Transverse colon (tissue), 4 donors: ENCODE data around the gene ERBB3. TPM values are rescaled to one million over a fixed set of nuclear protein-coding genes. Genes with fewer than 3 reads are reported as not detected.

Experiments
- DNase-seq: peaks from one replicate; pipeline ENCODE4 v3.0.0-alpha.2; 2019
- H3K27ac ChIP-seq, 4 donors: fragments of 200-600 bp; sonication (generic); 2 replicates each; pipeline ENCODE4 v1.5.1; 2016 to 2018; ENCODE audit warnings: inconsistent platforms in 4 of 4
- H3K27me3 ChIP-seq: fragments of 200-600 bp; sonication (generic); 2 replicates; pipeline ENCODE4 v1.5.1; 2017; ENCODE audit warnings: inconsistent platforms
- H3K36me3 ChIP-seq, 4 donors: fragments of 200-600 bp; sonication (generic); 2 replicates each; pipeline ENCODE4 v1.5.1; 2017 to 2019; ENCODE audit warnings: inconsistent platforms in 4 of 4
- H3K4me1 ChIP-seq, 4 donors: fragments of 200-600 bp; sonication (generic); 2 replicates each; pipeline ENCODE4 v1.5.1; 2017 to 2020; ENCODE audit warnings: inconsistent platforms in 4 of 4
- H3K4me3 ChIP-seq, 4 donors: fragments of 200-600 bp; sonication (generic); 1 replicate in 1 of 4; 2 replicates in 3 of 4; pipeline versions ENCODE4 v1.5.1 to v1.6.1; 2017 to 2019; ENCODE audit warnings: inconsistent platforms in 4 of 4
- H3K9me3 ChIP-seq, 2 donors: fragments of 200-600 bp; sonication (generic); 2 replicates each; pipeline ENCODE4 v1.5.1; 2017 to 2019; ENCODE audit warnings: inconsistent platforms in 2 of 2
- EP300 ChIP-seq: sonication (generic); formaldehyde crosslinking; IDR thresholded peaks from one replicate; pipeline ENCODE4 v1.6.1; 2017; ENCODE audit warnings: antibody characterized with exemption, low read depth
- POLR2A ChIP-seq: fragments of 450-650 bp; IDR thresholded peaks from one replicate; pipeline ENCODE4 v1.6.1; 2016; ENCODE audit warnings: antibody characterized with exemption, mild to moderate bottlenecking, moderate library complexity
- POLR2AphosphoS5 ChIP-seq, 3 donors: sonication (generic); formaldehyde crosslinking; IDR thresholded peaks; one replicate each; pipeline ENCODE4 v1.6.1; 2016; ENCODE audit warnings: antibody characterized with exemption in 3 of 3
- WGBS, 2 donors: methylation state at CpG; one replicate each; pipeline ENCODE4 v1.1.5; 2018; ENCODE audit warnings: low coverage in 1 of 2; 5-methylcytosine and 5-hydroxymethylcytosine counted together
- in situ Hi-C, 4 donors: fragments of 200-750 bp; cut with MboI; loops; one replicate each; pipeline versions ENCODE4 v1.15.0 to v1.15.1; 2017; ENCODE audit warnings: low sequenced_read_pairs in 3 of 4, low pct_ligation_motif_present in 1 of 4, low pct_unique_long_range_greater_than_20kb in 1 of 4
- intact Hi-C: fragments of 100-400 bp; cut with DNase I; formaldehyde crosslinking; loops from one replicate; pipeline ENCODE4 v1.15.1; 2023; ENCODE audit warnings: low total_unique reads
- total RNA-seq, 4 donors: library from RNA; depleted of rRNA; stranded (reverse); fragments of >200 nt; gene quantifications; one replicate each; pipeline ENCODE4 v1.1.0, GENCODE V29; 2016
- TF ChIP-seq, protein P1 (sequence below), 5 experiments: fragments of 200-600 bp in 3 of 5; fragments of 450-650 bp in 2 of 5; sonication (generic) in 3 of 5; IDR thresholded peaks; 1 replicate in 2 of 5; 2 replicates in 3 of 5; pipeline ENCODE4 v1.5.1; 2016 to 2017; ENCODE audit warnings: antibody characterized with exemption in 5 of 5, inconsistent platforms in 3 of 5, mild to moderate bottlenecking in 2 of 5, moderate library complexity in 1 of 5

Gene ERBB3
- total RNA-seq, 4 donors from 2014 or later, result 270 to 634 (median 340) TPM

DNA sequence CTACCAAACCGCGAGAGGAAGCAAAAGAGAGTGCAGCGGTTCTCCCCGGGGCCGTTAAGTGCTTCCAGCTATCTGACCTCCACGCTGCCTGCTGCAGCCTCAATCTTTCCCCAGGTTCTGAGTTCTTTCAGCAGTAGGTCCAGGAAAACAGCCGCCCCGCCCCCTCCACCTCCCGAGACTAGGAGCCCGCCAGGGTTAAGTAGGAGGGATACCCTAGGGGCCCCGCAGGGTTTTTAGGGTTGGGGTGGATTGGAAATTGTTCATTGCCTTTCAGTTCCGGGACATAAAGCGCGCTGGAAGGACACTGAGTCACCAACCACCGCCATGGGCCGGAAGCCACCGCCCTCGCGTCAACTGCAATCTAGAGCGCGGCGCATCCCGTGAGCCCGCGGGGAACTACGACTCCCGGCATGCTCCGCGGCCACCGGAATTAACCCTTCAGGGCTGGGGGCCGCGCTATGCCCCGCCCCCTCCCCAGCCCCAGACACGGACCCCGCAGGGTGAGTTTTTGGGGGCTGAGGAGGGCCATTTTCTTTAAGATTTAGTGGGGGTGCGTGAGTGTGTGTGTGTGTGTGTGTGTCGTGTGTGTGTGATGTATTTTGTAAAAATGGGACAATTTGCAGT lies 72.3 kb downstream of the ERBB3 start, which contains the start of gene MYL6B:
MYL6B (plus strand) TSS at position 456 of the 624 bp plus-strand sequence. CDS start 1,332 bp downstream, outside the sequence.
- intact Hi-C loops (no loop called here), in situ Hi-C loops (no loop called here)
- TF ChIP-seq POLR2A (peak; percentile 65), EP300 (no peak), POLR2AphosphoS5 (IDR thresholded peaks at IDR 0.05) (peak; percentile 79 to 90 (median 89))
- TF ChIP-seq, protein P1, sequence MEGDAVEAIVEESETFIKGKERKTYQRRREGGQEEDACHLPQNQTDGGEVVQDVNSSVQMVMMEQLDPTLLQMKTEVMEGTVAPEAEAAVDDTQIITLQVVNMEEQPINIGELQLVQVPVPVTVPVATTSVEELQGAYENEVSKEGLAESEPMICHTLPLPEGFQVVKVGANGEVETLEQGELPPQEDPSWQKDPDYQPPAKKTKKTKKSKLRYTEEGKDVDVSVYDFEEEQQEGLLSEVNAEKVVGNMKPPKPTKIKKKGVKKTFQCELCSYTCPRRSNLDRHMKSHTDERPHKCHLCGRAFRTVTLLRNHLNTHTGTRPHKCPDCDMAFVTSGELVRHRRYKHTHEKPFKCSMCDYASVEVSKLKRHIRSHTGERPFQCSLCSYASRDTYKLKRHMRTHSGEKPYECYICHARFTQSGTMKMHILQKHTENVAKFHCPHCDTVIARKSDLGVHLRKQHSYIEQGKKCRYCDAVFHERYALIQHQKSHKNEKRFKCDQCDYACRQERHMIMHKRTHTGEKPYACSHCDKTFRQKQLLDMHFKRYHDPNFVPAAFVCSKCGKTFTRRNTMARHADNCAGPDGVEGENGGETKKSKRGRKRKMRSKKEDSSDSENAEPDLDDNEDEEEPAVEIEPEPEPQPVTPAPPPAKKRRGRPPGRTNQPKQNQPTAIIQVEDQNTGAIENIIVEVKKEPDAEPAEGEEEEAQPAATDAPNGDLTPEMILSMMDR (IDR thresholded peaks at IDR 0.05), result no peak
- peak within 1 kb of the TSS; percentile 92 to 98 (median 97) for H3K27ac ChIP-seq
- H3K36me3 ChIP-seq, result no peaks in the 10 kb centered on the region
- WGBS, 2 donors, result 0% methylated on average over 16 of the region's 37 CpGs; no CpG with 5 or more reads in 1 of the 2 donors
- H3K9me3 ChIP-seq, result no peaks in the 10 kb centered on the region
- H3K27me3 ChIP-seq, result no peaks in the 10 kb centered on the region
- peak; percentile 96 for DNase-seq
- H3K4me1 ChIP-seq, result peaks cover 18 to 42% (median 28%) of the 10 kb centered on the region in 4 donors
- H3K4me3 ChIP-seq, result peak within 1 kb of the TSS; percentile 50 to 81 (median 64)

Other genes with a start within 250 kb of the ERBB3 start
- gene MMP19, start 237.2 kb upstream of the ERBB3 start, total RNA-seq, result 10 to 100 TPM in 2 of 4 donors, 1 to 10 TPM in 2; 5.2 to 29.2 (median 14.8) TPM
- 10 to 100 TPM; 35.2 to 56.4 (median 47.8) TPM for gene PYM1, start 152.3 kb upstream of the ERBB3 start, total RNA-seq
- gene DGKA, start 149.0 kb upstream of the ERBB3 start, total RNA-seq, result 100 to 1,000 TPM; 101 to 268 (median 138) TPM
- gene PMEL, start 114.1 kb upstream of the ERBB3 start, total RNA-seq, result 1 to 10 TPM in 3 of 4 donors, not detected in 1; 2.4 to 7.0 (median 4.9) TPM
- 10 to 100 TPM in 3 of 4 donors, 1 to 10 TPM in 1; 6.7 to 22.3 (median 11.1) TPM for gene CDK2, start 113.3 kb upstream of the ERBB3 start, total RNA-seq
- gene RAB5B, start 106.1 kb upstream of the ERBB3 start, total RNA-seq, result 10 to 100 TPM; 66.3 to 97.5 (median 88.4) TPM
- gene SUOX, start 82.9 kb upstream of the ERBB3 start, total RNA-seq, result 10 to 100 TPM; 30.1 to 45.3 (median 33.9) TPM
- gene IKZF4, start 59.1 kb upstream of the ERBB3 start, total RNA-seq, result 1 to 10 TPM; 1.9 to 6.2 (median 3.9) TPM
- 1,000 to 10,000 TPM in 2 of 4 donors, 100 to 1,000 TPM in 2; 283 to 2,670 (median 937) TPM for gene RPS26, start 38.2 kb upstream of the ERBB3 start, total RNA-seq
- 10 to 100 TPM; 22.1 to 63.0 (median 44.8) TPM for gene PA2G4, start 24.4 kb downstream of the ERBB3 start, total RNA-seq
- gene RPL41, start 36.5 kb downstream of the ERBB3 start, total RNA-seq, result 1,000 to 10,000 TPM in 2 of 4 donors, 100 to 1,000 TPM in 2; 841 to 2,950 (median 1,684) TPM
- gene ZC3H10, start 38.1 kb downstream of the ERBB3 start, total RNA-seq, result 10 to 100 TPM in 1 of 4 donors, 1 to 10 TPM in 3; 3.7 to 10.1 (median 4.5) TPM
- gene ESYT1, start 48.1 kb downstream of the ERBB3 start, total RNA-seq, result 100 to 1,000 TPM in 2 of 4 donors, 10 to 100 TPM in 2; 94.2 to 133 (median 97.9) TPM
- 10 to 100 TPM in 3 of 4 donors, not detected in 1; 26.4 to 30.0 (median 26.7) TPM for gene MYL6B, start 72.4 kb downstream of the ERBB3 start, total RNA-seq
- 1,000 to 10,000 TPM; 1,233 to 3,440 (median 2,458) TPM for gene MYL6, start 78.2 kb downstream of the ERBB3 start, total RNA-seq
- gene SMARCC2, start 109.3 kb downstream of the ERBB3 start, total RNA-seq, result 100 to 1,000 TPM in 3 of 4 donors, 10 to 100 TPM in 1; 63.8 to 231 (median 135) TPM
- gene RNF41, start 141.8 kb downstream of the ERBB3 start, total RNA-seq, result 10 to 100 TPM; 39.0 to 51.3 (median 42.7) TPM
- 10 to 100 TPM in 3 of 4 donors, 1 to 10 TPM in 1; 4.9 to 26.8 (median 15.5) TPM for gene NABP2, start 144.2 kb downstream of the ERBB3 start, total RNA-seq
- gene SLC39A5, start 149.9 kb downstream of the ERBB3 start, total RNA-seq, result 100 to 1,000 TPM; 225 to 325 (median 283) TPM
- gene ANKRD52, start 178.2 kb downstream of the ERBB3 start, total RNA-seq, result 100 to 1,000 TPM in 1 of 4 donors, 10 to 100 TPM in 3; 28.4 to 120 (median 40.0) TPM
- 10 to 100 TPM in 3 of 4 donors, 1 to 10 TPM in 1; 6.7 to 51.5 (median 27.9) TPM for gene COQ10A, start 186.8 kb downstream of the ERBB3 start, total RNA-seq
- gene CS, start 220.2 kb downstream of the ERBB3 start, total RNA-seq, result 100 to 1,000 TPM in 3 of 4 donors, 10 to 100 TPM in 1; 92.4 to 297 (median 213) TPM
- gene CNPY2, start 235.8 kb downstream of the ERBB3 start, total RNA-seq, result 10 to 100 TPM; 34.0 to 87.2 (median 51.8) TPM